Endothelial cell of umbilical vein (primary cell): ENCODE results near the gene COLEC11. TPM values are rescaled to one million over a fixed set of nuclear protein-coding genes. Genes with fewer than 3 reads are reported as not detected.

Experiments
- BruUV-seq: library from RNA; stranded (reverse); fragments of 400-500 nt; replicated peaks from 2 replicates; lab custom pipeline; 2021; lab: Mats Ljungman, UMichigan
- CTCF ChIA-PET: fragments of 300-600, 350-600 bp; sonication (Branson Sonifier 250); formaldehyde crosslinking; loops from one replicate; lab custom pipeline; 2021; ENCODE audit warnings: antibody characterized with exemption, inconsistent platforms; lab: Charles Lee
- POLR2A ChIA-PET: fragments of 300-600, 350-600 bp; sonication (Branson Sonifier 250); formaldehyde crosslinking; loops from one replicate; lab custom pipeline; 2021; ENCODE audit warnings: antibody characterized with exemption, inconsistent platforms; lab: Charles Lee
- DNase-seq: peaks from one replicate; pipeline ENCODE4 v3.0.0-alpha.2; 2011; ENCODE audit warnings: low read depth, low spot score
- FAIRE-seq: peaks from 2 replicates; lab custom pipeline; 2011; peaks lifted over from hg19 to GRCh38; lab: Jason Lieb, UNC
- H2AFZ ChIP-seq: 2 replicates; pipeline ENCODE4 v1.6.0; 2012; ENCODE audit warnings: low read depth, low read length, control low read depth, inconsistent platforms
- H3K27ac ChIP-seq: 2 replicates; pipeline ENCODE4 v1.5.1; 2011; ENCODE audit warnings: low read depth, mild to moderate bottlenecking, control low read depth, low read length, moderate library complexity; ENCODE audit not compliant: insufficient read depth
- H3K27me3 ChIP-seq, 2 experiments: 2 replicates each; pipeline versions ENCODE4 v1.6.0 to v1.6.1; 2011; ENCODE audit warnings: low read length in 2 of 2, mixed read lengths in 1 of 2; ENCODE audit not compliant: control insufficient read depth in 2 of 2, insufficient read depth in 2 of 2
- H3K36me3 ChIP-seq, 2 experiments: 2 replicates in 1 of 2; 3 replicates in 1 of 2; pipeline ENCODE4 v1.5.1; 2011; ENCODE audit warnings: low read length in 2 of 2, mild to moderate bottlenecking in 1 of 2, moderate library complexity in 1 of 2; ENCODE audit not compliant: control insufficient read depth in 2 of 2, insufficient read depth in 2 of 2; ENCODE audit errors: extremely low read depth in 1 of 2
- H3K4me1 ChIP-seq: 3 replicates; pipeline ENCODE4 v1.5.1; 2011; ENCODE audit warnings: mild to moderate bottlenecking, low read length; ENCODE audit not compliant: control insufficient read depth, insufficient read depth; ENCODE audit errors: extremely low read depth
- H3K4me2 ChIP-seq: 2 replicates; pipeline ENCODE4 v1.6.1; 2011; ENCODE audit warnings: low read length, control low read depth, mixed read lengths; ENCODE audit not compliant: insufficient read depth
- H3K4me3 ChIP-seq, 3 experiments: fragments of 200-600 bp in 1 of 3; sonication (generic), shearing (Covaris generic) in 1 of 3; replicated peaks in 1 of 3; 2 replicates each; pipeline ENCODE4 v1.5.1; 2011 to 2016; ENCODE audit warnings: control low read depth in 3 of 3, low read length in 3 of 3, mild to moderate bottlenecking in 2 of 3, inconsistent platforms in 1 of 3, low read depth in 1 of 3, moderate library complexity in 1 of 3; ENCODE audit not compliant: insufficient read depth in 1 of 3
- H3K79me2 ChIP-seq: 2 replicates; pipeline ENCODE4 v1.6.0; 2012; ENCODE audit warnings: low read length, inconsistent platforms; ENCODE audit not compliant: control insufficient read depth, insufficient read depth
- H3K9ac ChIP-seq: replicated peaks from 2 replicates; pipeline ENCODE3; 2011; ENCODE audit warnings: low read length, control low read depth; ENCODE audit not compliant: insufficient read depth; ENCODE audit errors: extremely low read depth
- H3K9me1 ChIP-seq: replicated peaks from 3 replicates; pipeline ENCODE4 v1.6.0; 2011; ENCODE audit warnings: mild to moderate bottlenecking, low read length; ENCODE audit not compliant: control insufficient read depth, insufficient read depth; ENCODE audit errors: extremely low read depth
- H3K9me3 ChIP-seq: replicated peaks from 2 replicates; pipeline ENCODE4 v1.5.1; 2012; ENCODE audit warnings: low read length, inconsistent platforms; ENCODE audit not compliant: control insufficient read depth, insufficient read depth
- H4K20me1 ChIP-seq: replicated peaks from 2 replicates; pipeline ENCODE3; 2011; ENCODE audit warnings: mild to moderate bottlenecking, low read length; ENCODE audit not compliant: control insufficient read depth, insufficient read depth; ENCODE audit errors: extremely low read depth
- EZH2 ChIP-seq: IDR thresholded peaks from 2 replicates; pipeline ENCODE4 v1.6.1; 2012; ENCODE audit warnings: borderline replicate concordance, low read depth, mild to moderate bottlenecking, moderate library complexity, low read length, inconsistent platforms; ENCODE audit not compliant: severe bottlenecking
- FOS ChIP-seq: IDR thresholded peaks from 2 replicates; pipeline ENCODE4 v1.6.1; 2011; ENCODE audit warnings: mild to moderate bottlenecking, low read length, moderate library complexity, borderline replicate concordance; ENCODE audit not compliant: insufficient read depth
- GATA2 ChIP-seq: IDR thresholded peaks from 2 replicates; pipeline ENCODE4 v1.7.0; 2011; ENCODE audit warnings: low read depth, mild to moderate bottlenecking, moderate library complexity, mixed read lengths, low read length; ENCODE audit not compliant: insufficient read length, insufficient read depth
- JUN ChIP-seq: IDR thresholded peaks from 2 replicates; pipeline ENCODE4 v1.6.1; 2011; ENCODE audit warnings: borderline replicate concordance, low read depth; ENCODE audit not compliant: insufficient read length, insufficient read depth
- MAX ChIP-seq: IDR thresholded peaks from 2 replicates; pipeline ENCODE4 v1.6.1; 2011; ENCODE audit not compliant: insufficient read depth, insufficient read length
- MYC ChIP-seq: IDR thresholded peaks from one replicate; pipeline ENCODE4 v1.6.1; 2011; ENCODE audit warnings: mild to moderate bottlenecking, low read depth, low read length
- POLR2A ChIP-seq: IDR thresholded peaks from 2 replicates; pipeline ENCODE4 v1.6.1; 2012; ENCODE audit warnings: low read depth, mild to moderate bottlenecking, control low read depth, low read length
- POLR2AphosphoS5 ChIP-seq: IDR thresholded peaks from 2 replicates; pipeline ENCODE4 v1.6.1; 2012; ENCODE audit warnings: low read depth, mild to moderate bottlenecking, control low read depth, low read length, moderate library complexity; ENCODE audit not compliant: insufficient read depth
- dilution Hi-C: fragments of 300-500 bp; cut with MboI; formaldehyde crosslinking; loops from one replicate; pipeline ENCODE4 v1.15.0; 2019; ENCODE audit warnings: low sequenced_read_pairs; ENCODE audit not compliant: extremely low pct_ligation_motif_present
- intact Hi-C: fragments of 100-400 bp; cut with micrococcal nuclease; formaldehyde crosslinking; loops from one replicate; pipeline ENCODE4 v1.10.0; 2022
- polyA plus RNA-seq, 4 experiments: library from polyadenylated mRNA; depleted of rRNA in 3 of 4; stranded (reverse) in 3 of 4; unstranded in 1 of 4; fragments of >200 nt; gene quantifications; 2 replicates each; pipeline versions ENCODE4 v1.2.1 to v1.2.3, GENCODE V29; 2011 to 2012; ENCODE audit warnings: missing spikeins in 1 of 4
- total RNA-seq: library from RNA; stranded (reverse); gene quantifications from 2 replicates; pipeline ENCODE4 v1.2.3, GENCODE V29; 2021
- TF ChIP-seq, protein P1 (sequence below), 2 donors: IDR thresholded peaks; 1 replicate in 1 of 2; 2 replicates in 1 of 2; pipeline ENCODE4 v1.5.1; 2011; ENCODE audit warnings: low read length in 2 of 2, mild to moderate bottlenecking in 2 of 2, moderate library complexity in 2 of 2, control low read depth in 1 of 2, inconsistent platforms in 1 of 2, low read depth in 1 of 2; ENCODE audit not compliant: insufficient read depth in 1 of 2; ENCODE audit errors: extremely low read depth in 1 of 2

The COLEC11 gene
- total and polyA plus RNA-seq, 2 donors (not counting 3 experiments of a cell fraction or from before 2014, with no cell fraction given): 0.15 TPM; not detected in 1

- H3K27ac ChIP-seq: peak within 1 kb of the TSS; percentile 80
- ChIA-PET CTCF (interaction anchor here (0.5 to 1.7 kb wide), 5 partner anchors 18 to 135 kb away, joined by 3 to 5 read pairs (median 4); partner anchors contain the start of gene ADI1), POLR2A (interaction anchor here (0.5 to 1.3 kb wide), 4 partner anchors 8 to 774 kb away, joined by 3 to 6 read pairs (median 4); no protein-coding TSS in a partner anchor)
- no peaks in the 10 kb centered on the region for H3K27me3 ChIP-seq
- H3K79me2 ChIP-seq: peaks cover 32% of the 10 kb centered on the region
- peaks cover 15% of the 10 kb centered on the region for H3K4me1 ChIP-seq
- peak within 1 kb of the TSS; percentile 99 for H3K4me2 ChIP-seq
- H3K9me3 ChIP-seq: no peaks in the 10 kb centered on the region
- intact Hi-C loops: loop anchor here (1.0 to 2.0 kb wide), 5 partner anchors 17 to 180 kb away; partner anchors contain the start of genes ADI1, RPS7 and TRAPPC12
- peak within 1 kb of the TSS; percentile 94 for H3K9ac ChIP-seq
- peak within 1 kb of the TSS; percentile 82 for H2AFZ ChIP-seq
- H4K20me1 ChIP-seq: no peaks in the 10 kb centered on the region
- H3K36me3 ChIP-seq: peaks cover 8 to 20% of the 10 kb centered on the region in 2 experiments
- no peaks in the 10 kb centered on the region for H3K9me1 ChIP-seq
- BruUV-seq: TSS peak; percentile 77
- DNase-seq (peak; percentile 99), FAIRE-seq (peak; percentile 98)
- TF ChIP-seq MAX (peak; percentile 64), MYC (peak; percentile 47), JUN (no peak), POLR2AphosphoS5 (peak; percentile 94), POLR2A (peak; percentile 90)
- dilution Hi-C loops: no loop called here
- peak within 1 kb of the TSS; percentile 65 to 96 (median 90) for H3K4me3 ChIP-seq
These were observed 36.5 kb upstream of the COLEC11 start, which contains the start of gene RNASEH1 for GRCh38 chr2:3558205-3559014. TSS of gene RNASEH1 (minus strand) at chr2:3558333. CDS start at chr2:3558260, 73 bp downstream.

GRCh38 chr2:3563521-3563976 lies 31.4 kb upstream of the COLEC11 start:
- POLR2A ChIA-PET: no interaction called here
- TF ChIP-seq MYC: no peak
- no peak for TF ChIP-seq FOS
- no peak for TF ChIP-seq JUN
- TF ChIP-seq, protein P1, sequence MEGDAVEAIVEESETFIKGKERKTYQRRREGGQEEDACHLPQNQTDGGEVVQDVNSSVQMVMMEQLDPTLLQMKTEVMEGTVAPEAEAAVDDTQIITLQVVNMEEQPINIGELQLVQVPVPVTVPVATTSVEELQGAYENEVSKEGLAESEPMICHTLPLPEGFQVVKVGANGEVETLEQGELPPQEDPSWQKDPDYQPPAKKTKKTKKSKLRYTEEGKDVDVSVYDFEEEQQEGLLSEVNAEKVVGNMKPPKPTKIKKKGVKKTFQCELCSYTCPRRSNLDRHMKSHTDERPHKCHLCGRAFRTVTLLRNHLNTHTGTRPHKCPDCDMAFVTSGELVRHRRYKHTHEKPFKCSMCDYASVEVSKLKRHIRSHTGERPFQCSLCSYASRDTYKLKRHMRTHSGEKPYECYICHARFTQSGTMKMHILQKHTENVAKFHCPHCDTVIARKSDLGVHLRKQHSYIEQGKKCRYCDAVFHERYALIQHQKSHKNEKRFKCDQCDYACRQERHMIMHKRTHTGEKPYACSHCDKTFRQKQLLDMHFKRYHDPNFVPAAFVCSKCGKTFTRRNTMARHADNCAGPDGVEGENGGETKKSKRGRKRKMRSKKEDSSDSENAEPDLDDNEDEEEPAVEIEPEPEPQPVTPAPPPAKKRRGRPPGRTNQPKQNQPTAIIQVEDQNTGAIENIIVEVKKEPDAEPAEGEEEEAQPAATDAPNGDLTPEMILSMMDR (IDR thresholded peaks at IDR 0.05; ENCODE audit: extremely low read depth in 1 of 2, insufficient read depth in 1 of 2, low read depth in 1 of 2, low read length in 2 of 2): no peak
- no peak for TF ChIP-seq MAX
- no peak for TF ChIP-seq EZH2
- TF ChIP-seq POLR2AphosphoS5: no peak
- TF ChIP-seq POLR2A: no peak
- TF ChIP-seq GATA2: no peak
- CTCF ChIA-PET: interaction anchor here (1.0 kb wide), 1 partner anchor 10 kb away, joined by 3 read pairs; no protein-coding TSS in a partner anchor
- BruUV-seq: no TSS peak
- Histone ChIP-seq H3K79me2 (no peaks in the 10 kb centered on the region), H3K4me2 (no peak overlapping the region), H3K9me1 (no peaks in the 10 kb centered on the region), H3K27me3 (no peaks in the 10 kb centered on the region), H3K4me1 (peaks cover 7% of the 10 kb centered on the region), H3K36me3 (no peaks in the 10 kb centered on the region), H3K27ac (no peak overlapping the region), H3K4me3 (no peak overlapping the region), H3K9ac (no peak overlapping the region), H2AFZ (no peak overlapping the region), H3K9me3 (no peaks in the 10 kb centered on the region), H4K20me1 (no peaks in the 10 kb centered on the region)
- dilution Hi-C loops: no loop called here
- FAIRE-seq (no peak), DNase-seq (no peak)
- intact Hi-C loops: no loop called here
